ENCODE data around the gene TBX18. TPM values are rescaled to one million over a fixed set of nuclear protein-coding genes. Genes with fewer than 3 reads are reported as not detected.

TBX18 gene
- total RNA-seq, 1 experiment from 2014 or later = not detected

DNA sequence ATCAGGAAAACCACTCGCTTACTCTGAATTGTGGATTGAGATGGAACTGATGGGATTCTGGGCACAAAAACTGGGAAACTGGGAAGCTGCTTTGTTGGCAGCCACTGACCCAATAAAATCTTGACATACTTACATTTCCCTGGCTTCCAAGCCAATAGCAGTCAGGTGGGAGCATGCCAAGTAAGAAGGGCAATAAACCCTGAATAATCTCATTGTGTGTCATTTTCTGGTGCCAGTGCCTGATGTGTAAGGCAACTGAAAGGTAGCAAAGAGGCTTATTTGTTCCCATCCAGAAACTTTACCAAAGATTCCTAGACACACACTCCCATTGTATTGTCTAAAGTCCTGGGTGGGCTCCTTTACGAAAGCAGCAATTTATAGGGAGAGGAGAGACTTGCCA lies 93.2 kb downstream of the TBX18 start:
- no peaks in the 10 kb centered on the region for H3K4me1 ChIP-seq (ENCODE audit: insufficient read depth, low read length)
- Mint-ChIP-seq H3K9me3 (no peaks in the 10 kb centered on the region), H3K36me3 (ENCODE audit: insufficient read depth in 1 of 3, low read depth in 3 of 3) (0 out of 7 replicates have a peak, but pooled peaks cover 0 to 3% (median 0%) of the 10 kb centered on the region in 3 experiments), H3K4me1 (peaks cover under 1% of the 10 kb centered on the region in 2 experiments; a peak in 2 of 4 replicates), H3K4me3 (no peak overlapping the region), H3K27ac (no peak overlapping the region), H3K27me3 (ENCODE audit: low read depth) (no peaks in the 10 kb centered on the region)
- H3K23me2 ChIP-seq (ENCODE audit: insufficient read length, low read depth, low read length, poor library complexity, severe bottlenecking) = no peaks in the 10 kb centered on the region
- no peak overlapping the region for H3K14ac ChIP-seq (ENCODE audit: insufficient read depth, low read length)
- no peaks in the 10 kb centered on the region for H3K79me2 ChIP-seq (ENCODE audit: insufficient read depth, low read length)
- H3K27me3 ChIP-seq (ENCODE audit: insufficient read depth, low read length) = no peaks in the 10 kb centered on the region
- H4K20me1 ChIP-seq (ENCODE audit: control insufficient read depth, insufficient read depth, insufficient read length) = no peaks in the 10 kb centered on the region
- no peak overlapping the region for H3K4ac ChIP-seq (ENCODE audit: low read depth, low read length)
- no peak overlapping the region for H3K23ac ChIP-seq (ENCODE audit: insufficient read length, low read depth, low read length)
- DNase-seq = no peak
- H3K4me2 ChIP-seq (ENCODE audit: insufficient read depth, insufficient read length, low read length) = no peak overlapping the region
- H3K56ac ChIP-seq (ENCODE audit: insufficient read length, low read depth, low read length) = no peak overlapping the region
- no peak overlapping the region for H3T11ph ChIP-seq (ENCODE audit: low read length)
- no CpG with 5 or more reads among the region's 2 CpGs for WGBS (ENCODE audit: extremely low coverage, insufficient read length, low lambda C conversion rate)
- no peak overlapping the region for H2BK12ac ChIP-seq (ENCODE audit: insufficient read length, low read depth, low read length)
- H2AK5ac ChIP-seq (ENCODE audit: insufficient read length, low read length) = no peak overlapping the region
- H3K18ac ChIP-seq (ENCODE audit: insufficient read length, low read depth, low read length) = no peak overlapping the region
- H3K79me1 ChIP-seq (ENCODE audit: insufficient read depth, low read depth, low read length, poor library complexity, severe bottlenecking) = no peaks in the 10 kb centered on the region
- no peak overlapping the region for H4K91ac ChIP-seq (ENCODE audit: insufficient read length, low read depth, low read length)
- no peak overlapping the region for H4K8ac ChIP-seq (replicated peaks; ENCODE audit: insufficient read length, low read depth, low read length)
- H2BK120ac ChIP-seq (ENCODE audit: low read depth, low read length, poor library complexity, severe bottlenecking) = no peak overlapping the region
- TF ChIP-seq, protein P1, sequence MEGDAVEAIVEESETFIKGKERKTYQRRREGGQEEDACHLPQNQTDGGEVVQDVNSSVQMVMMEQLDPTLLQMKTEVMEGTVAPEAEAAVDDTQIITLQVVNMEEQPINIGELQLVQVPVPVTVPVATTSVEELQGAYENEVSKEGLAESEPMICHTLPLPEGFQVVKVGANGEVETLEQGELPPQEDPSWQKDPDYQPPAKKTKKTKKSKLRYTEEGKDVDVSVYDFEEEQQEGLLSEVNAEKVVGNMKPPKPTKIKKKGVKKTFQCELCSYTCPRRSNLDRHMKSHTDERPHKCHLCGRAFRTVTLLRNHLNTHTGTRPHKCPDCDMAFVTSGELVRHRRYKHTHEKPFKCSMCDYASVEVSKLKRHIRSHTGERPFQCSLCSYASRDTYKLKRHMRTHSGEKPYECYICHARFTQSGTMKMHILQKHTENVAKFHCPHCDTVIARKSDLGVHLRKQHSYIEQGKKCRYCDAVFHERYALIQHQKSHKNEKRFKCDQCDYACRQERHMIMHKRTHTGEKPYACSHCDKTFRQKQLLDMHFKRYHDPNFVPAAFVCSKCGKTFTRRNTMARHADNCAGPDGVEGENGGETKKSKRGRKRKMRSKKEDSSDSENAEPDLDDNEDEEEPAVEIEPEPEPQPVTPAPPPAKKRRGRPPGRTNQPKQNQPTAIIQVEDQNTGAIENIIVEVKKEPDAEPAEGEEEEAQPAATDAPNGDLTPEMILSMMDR (conservative IDR thresholded peaks at IDR 0.05) = no peak
- H3K9ac ChIP-seq (ENCODE audit: extremely low read depth, insufficient read length, low read length) = no peak overlapping the region
- no peak overlapping the region for H3K27ac ChIP-seq (ENCODE audit: insufficient read length, low read depth, low read length)
- no peaks in the 10 kb centered on the region for H3K9me3 ChIP-seq (ENCODE audit: control insufficient read depth, low read depth, low read length)
- H2BK20ac ChIP-seq (ENCODE audit: low read depth, low read length, poor library complexity, severe bottlenecking) = no peak overlapping the region
- H2BK5ac ChIP-seq (ENCODE audit: insufficient read length, low read length) = no peak overlapping the region
- H4K5ac ChIP-seq (ENCODE audit: insufficient read length, low read depth, low read length) = no peak overlapping the region
- H2BK15ac ChIP-seq (ENCODE audit: low read depth, low read length) = no peak overlapping the region
- H2AFZ ChIP-seq (ENCODE audit: low read length) = no peak overlapping the region

Measured in H9 (cell line).